ENCODE measurements around the gene PPP1R16B.

PPP1R16B gene

GRCh38 chr20:38805502-38805957, at the start of gene PPP1R16B:
TSS of gene PPP1R16B (plus strand) at chr20:38805697. CDS start at chr20:38835926, 30,229 bp downstream.
- DNase-seq (ENCODE audit: low spot score): no peak

DNA sequence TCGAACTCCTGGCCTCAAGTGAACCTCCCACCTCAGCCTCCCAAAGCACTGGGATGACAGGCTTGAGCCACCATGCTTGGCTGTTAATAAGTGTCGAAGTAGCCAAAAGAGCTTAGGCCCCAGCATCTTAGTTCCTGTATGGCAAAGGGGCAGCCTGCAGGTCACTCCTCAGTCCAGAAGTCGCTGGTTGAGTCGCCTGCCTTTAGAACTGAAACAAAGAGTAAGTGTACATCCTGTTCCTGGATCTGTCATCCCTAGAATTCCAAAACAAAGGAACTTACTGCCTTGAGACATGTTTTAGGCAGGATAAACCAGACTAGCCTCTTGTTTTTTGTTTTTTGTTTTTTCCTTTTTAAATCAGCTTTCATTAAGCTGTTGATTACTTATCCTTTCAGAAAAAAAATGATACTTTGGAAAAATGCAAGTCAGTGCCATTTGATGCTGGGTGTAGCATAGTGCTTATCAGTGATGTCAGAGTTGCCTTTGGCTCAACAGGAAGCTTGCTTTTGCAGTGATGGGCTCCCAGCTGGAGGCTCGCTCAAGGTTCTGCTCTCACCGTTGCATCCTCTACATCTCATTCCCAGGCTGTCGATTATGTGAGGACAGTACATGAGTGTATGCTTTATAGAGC, 48.2 kb upstream of the PPP1R16B start:
- no peak for DNase-seq (ENCODE audit: low spot score)

DNA sequence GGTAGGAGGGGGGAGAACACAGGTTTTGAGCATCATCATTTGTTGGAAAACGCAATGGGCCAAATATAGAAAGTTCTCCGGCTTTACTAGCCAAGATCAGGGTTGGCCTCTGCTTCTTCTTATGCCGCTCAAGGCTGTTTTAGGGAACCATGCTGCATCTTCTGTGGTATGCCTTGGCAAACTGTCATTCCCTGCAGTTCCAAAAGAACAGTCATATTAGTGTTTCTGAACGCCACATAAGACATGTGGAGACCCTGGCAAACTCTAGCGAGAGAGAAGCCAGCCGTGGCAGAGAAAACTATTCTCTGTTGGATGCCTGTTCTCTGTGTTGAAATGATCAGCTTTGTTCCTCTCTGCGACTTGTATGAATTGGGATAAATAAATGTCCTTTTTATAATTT, 46.4 kb upstream of the PPP1R16B start:
- DNase-seq (ENCODE audit: low spot score): no peak

- no peak for DNase-seq (ENCODE audit: low spot score)
These were observed 44.5 kb upstream of the PPP1R16B start for GRCh38 chr20:38760978-38761377.

DNA sequence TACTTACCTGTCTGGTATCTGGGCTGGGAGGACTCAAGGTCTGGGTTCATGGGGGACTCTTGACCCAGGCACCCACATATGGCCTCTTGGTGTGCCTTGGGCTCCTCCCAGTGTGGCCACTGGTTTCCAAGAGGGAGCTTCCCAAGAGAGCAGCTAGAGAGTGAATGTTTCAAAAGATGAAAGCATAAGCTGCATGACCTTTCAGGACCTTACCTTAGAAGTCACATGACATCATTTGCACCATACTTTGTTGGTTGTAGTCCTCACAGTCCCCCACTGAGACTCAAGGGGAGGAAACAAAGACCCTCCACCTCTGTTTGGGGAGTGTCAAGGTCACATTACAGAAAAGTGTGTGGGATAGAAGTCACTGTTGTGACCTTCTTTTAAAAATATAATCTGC, 43.3 kb upstream of the PPP1R16B start:
- no peak for DNase-seq (ENCODE audit: low spot score)

DNA sequence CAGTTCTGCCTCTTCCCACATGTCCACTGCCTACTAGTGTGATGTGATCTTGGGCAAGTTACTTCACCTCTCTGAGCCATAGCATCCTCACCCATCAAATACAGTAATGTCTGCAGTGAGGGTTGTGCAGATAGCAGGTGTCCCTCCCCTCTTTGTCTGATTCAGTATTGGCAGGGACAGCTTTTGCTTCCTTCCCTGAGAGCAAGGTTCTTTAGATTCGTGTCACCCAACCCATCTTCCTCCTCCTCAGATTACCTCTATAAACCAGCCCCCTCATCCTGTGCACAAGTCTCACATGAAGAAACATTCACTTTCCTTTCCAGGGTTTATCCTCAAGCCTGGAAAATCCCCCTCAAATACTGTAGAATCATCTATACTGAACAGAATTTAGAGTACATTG, 41.9 kb upstream of the PPP1R16B start:
- no peak for DNase-seq (ENCODE audit: low spot score)

DNA sequence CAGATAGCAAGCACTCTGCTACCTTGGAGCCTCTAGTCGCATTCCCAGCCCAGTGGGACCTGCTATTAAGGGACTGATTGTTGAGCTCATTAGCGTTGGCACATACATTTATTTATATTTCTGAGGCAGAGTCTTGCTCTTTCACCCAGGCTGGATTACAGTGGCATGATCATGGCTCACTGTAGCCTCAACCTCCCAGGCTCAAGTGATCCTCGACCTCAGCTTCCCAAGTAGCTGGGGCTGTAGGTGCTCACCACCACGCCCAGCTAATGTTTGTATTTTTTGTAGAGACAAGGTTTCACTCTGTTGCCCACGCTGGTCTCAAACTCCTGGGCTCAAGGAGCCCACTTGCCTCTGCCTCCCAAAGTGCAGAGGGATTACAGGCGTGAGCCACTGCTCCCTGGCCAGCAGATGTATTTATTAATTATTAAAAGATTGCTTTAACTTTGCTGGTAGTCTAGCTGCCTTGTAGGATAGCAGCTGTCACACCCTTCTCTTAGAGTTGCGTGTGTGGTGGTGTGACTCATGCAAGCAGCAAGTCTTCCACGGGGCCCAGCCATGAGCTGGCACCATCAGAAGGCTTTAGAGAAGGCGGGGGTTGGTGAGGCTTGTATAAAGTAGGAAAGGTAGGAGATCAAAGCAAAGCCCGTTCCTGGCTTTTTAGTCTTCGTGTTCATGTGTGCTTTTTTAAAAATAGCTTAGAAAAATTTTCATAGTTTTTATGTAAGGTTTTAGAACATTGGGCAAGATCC, 40.8 kb upstream of the PPP1R16B start:
- peak; percentile 86 for DNase-seq (ENCODE audit: low spot score)

DNA sequence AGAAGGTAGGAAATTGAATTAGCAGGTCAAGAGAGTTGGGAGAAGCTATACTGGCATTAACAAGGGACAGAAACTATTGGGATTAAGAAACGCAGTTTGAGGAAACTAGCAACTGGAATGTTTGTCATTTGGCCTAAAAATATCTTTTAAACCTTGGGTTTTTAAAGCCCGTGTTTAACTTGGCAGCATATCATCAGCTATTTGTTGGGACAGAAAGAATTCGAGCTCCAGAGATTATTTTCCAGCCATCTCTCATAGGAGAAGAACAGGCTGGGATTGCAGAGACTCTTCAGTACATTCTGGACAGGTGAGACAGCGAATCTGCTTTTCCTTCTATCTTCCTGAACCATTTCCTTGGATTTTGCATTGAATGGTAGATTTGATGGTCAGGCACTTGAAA, 39.4 kb upstream of the PPP1R16B start:
- no peak for DNase-seq (ENCODE audit: low spot score)

GRCh38 chr20:38769376-38770295, 35.9 kb upstream of the PPP1R16B start:
- DNase-seq (ENCODE audit: low spot score): no peak

GRCh38 chr20:38770546-38770945, 35.0 kb upstream of the PPP1R16B start:
- no peak for DNase-seq (ENCODE audit: low spot score)

GRCh38 chr20:38770970-38771369, 34.5 kb upstream of the PPP1R16B start:
- no peak for DNase-seq (ENCODE audit: low spot score)

GRCh38 chr20:38771621-38772020, 33.9 kb upstream of the PPP1R16B start:
- no peak for DNase-seq (ENCODE audit: low spot score)

DNA sequence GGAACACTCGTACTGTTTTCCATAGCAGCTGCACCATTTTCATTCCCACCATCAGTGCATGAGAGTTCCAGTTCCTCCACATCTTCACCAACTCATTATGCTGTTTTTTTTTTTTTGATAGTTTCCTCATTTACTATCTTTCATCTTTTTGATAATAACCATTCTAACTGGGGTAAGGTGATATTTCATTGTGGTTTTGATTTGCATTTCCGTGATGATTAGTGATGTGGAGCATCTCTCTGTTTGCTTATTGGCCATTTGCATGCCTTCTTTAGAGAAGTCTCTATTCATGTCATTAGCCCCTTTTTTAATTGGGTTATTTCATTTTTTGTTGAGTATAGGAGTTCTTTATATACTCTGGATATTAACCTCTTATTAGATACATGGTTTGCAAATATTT, 31.3 kb upstream of the PPP1R16B start:
- no peak for DNase-seq (ENCODE audit: low spot score)

GRCh38 chr20:38776363-38776762, 29.1 kb upstream of the PPP1R16B start:
- DNase-seq (ENCODE audit: low spot score): no peak

- peak; percentile 58 for DNase-seq (ENCODE audit: low spot score)
These were observed 26.0 kb upstream of the PPP1R16B start for GRCh38 chr20:38779247-38780097.

GRCh38 chr20:38782275-38782674, 23.2 kb upstream of the PPP1R16B start:
- no peak for DNase-seq (ENCODE audit: low spot score)

DNA sequence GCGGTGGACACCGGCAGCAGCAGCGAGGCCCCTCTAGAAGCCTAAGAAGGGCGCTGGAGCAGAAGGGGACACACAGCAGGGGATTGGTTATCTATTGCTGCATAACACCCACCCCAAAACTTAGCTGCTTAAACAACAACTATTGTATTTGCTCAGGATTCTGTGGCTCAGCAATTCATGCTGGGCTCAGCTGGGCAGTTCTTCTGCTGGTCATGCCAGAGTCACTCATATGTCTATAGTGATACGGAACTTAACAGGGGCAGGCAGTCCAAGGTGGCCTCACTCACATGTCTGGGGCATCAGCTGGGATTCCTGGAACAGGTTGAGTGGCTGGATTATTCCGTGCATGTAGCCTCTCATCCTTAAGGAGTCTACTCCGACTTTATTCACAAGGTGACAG, 17.6 kb upstream of the PPP1R16B start:
- DNase-seq (ENCODE audit: low spot score): no peak

- DNase-seq (ENCODE audit: low spot score): peak; percentile 65
These were observed 15.8 kb upstream of the PPP1R16B start for GRCh38 chr20:38789503-38790199.

DNA sequence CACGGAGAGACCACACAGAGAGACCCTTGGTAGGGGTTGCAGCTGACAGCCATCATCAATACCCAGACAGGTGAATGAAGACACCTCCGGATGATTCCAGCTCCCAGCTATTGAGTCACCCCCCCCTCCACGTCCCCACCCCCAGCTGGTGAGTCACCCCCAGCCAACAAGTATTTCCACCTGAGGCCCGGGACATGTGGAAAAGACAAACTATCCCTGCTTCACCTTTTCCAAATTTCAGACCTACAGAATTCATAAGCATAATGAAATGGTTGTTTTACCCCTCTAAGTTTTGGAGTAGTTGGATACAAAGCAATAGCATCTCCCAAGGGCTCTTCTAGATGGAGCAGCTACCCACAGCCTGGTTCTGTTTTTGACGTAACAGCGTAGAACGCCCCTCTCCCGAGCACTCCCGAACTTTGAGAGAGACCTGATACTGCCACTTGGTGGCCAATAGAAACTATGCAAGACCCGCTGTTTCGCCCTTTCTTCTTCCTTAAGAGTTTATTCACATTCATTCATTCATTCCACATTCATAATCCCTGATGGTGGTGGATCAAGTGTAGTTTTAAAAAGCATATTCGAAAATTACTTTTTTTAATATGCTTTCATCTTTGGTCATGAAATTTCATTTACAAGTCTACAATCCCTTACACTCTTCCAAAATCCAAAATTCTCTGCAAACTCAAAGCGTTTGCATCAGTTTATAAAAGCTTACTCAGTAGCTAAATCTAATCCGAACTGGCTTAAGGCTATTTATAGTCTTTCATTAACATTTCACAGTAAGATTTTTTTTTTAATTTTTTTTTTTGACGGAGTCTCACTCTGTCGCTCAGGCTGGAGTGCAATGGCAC, 15.1 kb upstream of the PPP1R16B start:
- DNase-seq (ENCODE audit: low spot score): no peak

- no peak for DNase-seq (ENCODE audit: low spot score)
These were observed 14.2 kb upstream of the PPP1R16B start for GRCh38 chr20:38791291-38791690.
